CD14-positive monocyte (primary cell): ENCODE results near the gene ZNF224. TPM values are rescaled to one million over a fixed set of nuclear protein-coding genes. Genes with fewer than 3 reads are reported as not detected.
"Not testable (repeated sequence)": the region's sequence is repeated elsewhere in the genome, so short reads cannot be mapped to it uniquely, and the experiment has no call there.

Experiments
- DNase-seq, 3 donors: peaks; one replicate each; pipeline ENCODE4 v3.0.0-alpha.2; 2011 to 2022
- H2AFZ ChIP-seq: 2 replicates; pipeline ENCODE4 v1.6.0; 2012; ENCODE audit warnings: mild to moderate bottlenecking, low read depth, low read length, inconsistent platforms; ENCODE audit not compliant: insufficient read depth, poor library complexity, severe bottlenecking
- H3K27ac ChIP-seq, 2 donors: 1 replicate in 1 of 2; 2 replicates in 1 of 2; pipeline ENCODE4 v1.5.1; 2012 to 2013; ENCODE audit warnings: low read length in 2 of 2, control low read depth in 1 of 2, inconsistent platforms in 1 of 2, low read depth in 1 of 2, mild to moderate bottlenecking in 1 of 2
- H3K27me3 ChIP-seq, 2 donors: one replicate each; pipeline versions ENCODE4 v1.6.0 to v1.6.1; 2011 to 2013; ENCODE audit warnings: low read length in 2 of 2; ENCODE audit not compliant: control insufficient read depth in 2 of 2, insufficient read depth in 2 of 2
- H3K36me3 ChIP-seq, 2 donors: replicated peaks in 1 of 2; 1 replicate in 1 of 2; 2 replicates in 1 of 2; pipeline versions ENCODE4 v1.5.1 to v1.6.1; 2012 to 2013; ENCODE audit warnings: low read length in 2 of 2, control low read depth in 1 of 2, inconsistent platforms in 1 of 2, mild to moderate bottlenecking in 1 of 2; ENCODE audit not compliant: insufficient read depth in 2 of 2, control insufficient read depth in 1 of 2
- H3K4me1 ChIP-seq, 2 donors: 1 replicate in 1 of 2; 2 replicates in 1 of 2; pipeline versions ENCODE4 v1.5.1 to v1.6.1; 2012 to 2013; ENCODE audit warnings: low read length in 2 of 2, control low read depth in 1 of 2, inconsistent platforms in 1 of 2, mild to moderate bottlenecking in 1 of 2, moderate library complexity in 1 of 2; ENCODE audit not compliant: insufficient read depth in 2 of 2, control insufficient read depth in 1 of 2
- H3K4me2 ChIP-seq: replicated peaks from 2 replicates; pipeline ENCODE3; 2012; ENCODE audit warnings: low read length, moderate library complexity, mild to moderate bottlenecking; ENCODE audit not compliant: poor library complexity, severe bottlenecking; ENCODE audit errors: extremely low read depth
- H3K4me3 ChIP-seq, 3 experiments: fragments of 200-600 bp in 1 of 3; sonication (generic) in 1 of 3; replicated peaks in 1 of 3; 1 replicate in 2 of 3; 2 replicates in 1 of 3; pipeline ENCODE4 v1.5.1; 2011 to 2013; ENCODE audit warnings: low read length in 3 of 3, mild to moderate bottlenecking in 3 of 3, control low read depth in 2 of 3, low read depth in 2 of 3, inconsistent platforms in 1 of 3, moderate library complexity in 1 of 3
- H3K79me2 ChIP-seq: 2 replicates; pipeline ENCODE4 v1.6.0; 2012; ENCODE audit warnings: mild to moderate bottlenecking, control low read depth, inconsistent platforms, low read length, moderate library complexity; ENCODE audit not compliant: insufficient read depth
- H3K9ac ChIP-seq: 2 replicates; pipeline ENCODE4 v1.6.0; 2017; ENCODE audit warnings: low read length, mild to moderate bottlenecking; ENCODE audit not compliant: insufficient read depth, poor library complexity, severe bottlenecking
- H3K9me3 ChIP-seq, 2 donors: replicated peaks in 1 of 2; 1 replicate in 1 of 2; 2 replicates in 1 of 2; pipeline versions ENCODE4 v1.5.1 to v1.6.1; 2012 to 2013; ENCODE audit warnings: low read length in 2 of 2, control low read depth in 1 of 2; ENCODE audit not compliant: control insufficient read depth in 1 of 2, insufficient read depth in 1 of 2
- H4K20me1 ChIP-seq: 2 replicates; pipeline ENCODE4 v1.6.0; 2012; ENCODE audit warnings: mild to moderate bottlenecking, low read length, control low read depth, moderate library complexity; ENCODE audit not compliant: insufficient read depth
- H3K27ac Mint-ChIP-seq, 7 donors: one replicate each; pipeline ENCODE4 v1.8.0; 2020; ENCODE audit warnings: mild to moderate bottlenecking in 7 of 7, mixed read lengths in 7 of 7, moderate library complexity in 6 of 7, inconsistent platforms in 2 of 7
- H3K27me3 Mint-ChIP-seq, 3 donors: one replicate each; pipeline ENCODE4 v1.8.0; 2021 to 2022; ENCODE audit warnings: low read depth in 3 of 3, mild to moderate bottlenecking in 3 of 3, mixed read lengths in 3 of 3, moderate library complexity in 3 of 3, inconsistent platforms in 1 of 3
- H3K36me3 Mint-ChIP-seq, 2 donors: one replicate each; pipeline ENCODE4 v1.8.0; 2020; ENCODE audit warnings: mixed read lengths in 2 of 2, inconsistent platforms in 1 of 2, mild to moderate bottlenecking in 1 of 2
- H3K4me1 Mint-ChIP-seq: one replicate; pipeline ENCODE4 v1.8.0; 2020; ENCODE audit warnings: mild to moderate bottlenecking, mixed read lengths
- H3K4me3 Mint-ChIP-seq, 2 donors: one replicate each; pipeline ENCODE4 v1.8.0; 2020; ENCODE audit warnings: mild to moderate bottlenecking in 2 of 2, mixed read lengths in 2 of 2, moderate library complexity in 1 of 2
- H3K9me3 Mint-ChIP-seq, 7 donors: one replicate each; pipeline ENCODE4 v1.8.0; 2020 to 2022; ENCODE audit warnings: mixed read lengths in 7 of 7, mild to moderate bottlenecking in 6 of 7, moderate library complexity in 6 of 7, inconsistent platforms in 2 of 7
- WGBS: methylation state at CpG from one replicate; pipeline ENCODE4 v1.1.5; 2013; ENCODE audit warnings: missing lambda C conversion rate; ENCODE audit not compliant: insufficient coverage; 5-methylcytosine and 5-hydroxymethylcytosine counted together
- intact Hi-C, 2 donors: fragments of 100-400 bp; cut with micrococcal nuclease; formaldehyde crosslinking; loops; one replicate each; pipeline versions ENCODE4 v1.15.0 to v1.15.1; 2023
- polyA plus RNA-seq, 3 donors: library from polyadenylated mRNA; depleted of rRNA in 1 of 3; unstranded in 2 of 3; stranded (reverse) in 1 of 3; fragments of 300-500 nt in 2 of 3; fragments of >200 nt in 1 of 3; fragmentation: Illumina TruSeq in 2 of 3; gene quantifications; 1 replicate in 2 of 3; 2 replicates in 1 of 3; pipeline ENCODE4 v1.2.3, GENCODE V29; 2012 to 2021
- TF ChIP-seq, protein P1 (sequence below): fragments of 200-600 bp; IDR thresholded peaks from one replicate; pipeline ENCODE4 v1.8.0; 2022; ENCODE audit warnings: antibody characterized with exemption, mild to moderate bottlenecking

The ZNF224 gene
- polyA plus RNA-seq, 3 donors = 2.9 to 30.1 (median 3.5) TPM

GRCh38 chr19:44113784-44114390, 19.7 kb downstream of the ZNF224 start:
- Histone ChIP-seq H3K27me3 (no peaks in the 10 kb centered on the region), H3K9ac (peak overlapping the region; percentile 74), H2AFZ (peak overlapping the region; percentile 95), H3K4me1 (peaks cover 17 to 27% of the 10 kb centered on the region in 2 donors), H4K20me1 (no peaks in the 10 kb centered on the region), H3K36me3 (peaks cover 17 to 30% of the 10 kb centered on the region in 2 donors), H3K79me2 (peaks cover 7% of the 10 kb centered on the region), H3K9me3 (peaks cover 19 to 33% of the 10 kb centered on the region in 2 donors), H3K4me2 (peak overlapping the region; percentile 96), H3K4me3 (peak overlapping the region; percentile 92 to 94 (median 94)), H3K27ac (peak overlapping the region; percentile 47 to 76)
- H3K4me3 Mint-ChIP-seq = peak overlapping the region; percentile 98 to 100
- peak overlapping the region in 6 of 7 donors; percentile 87 to 95 (median 92) for H3K27ac Mint-ChIP-seq
- peaks cover 28% of the 10 kb centered on the region in 2 donors for H3K36me3 Mint-ChIP-seq
- TF ChIP-seq, protein P1, sequence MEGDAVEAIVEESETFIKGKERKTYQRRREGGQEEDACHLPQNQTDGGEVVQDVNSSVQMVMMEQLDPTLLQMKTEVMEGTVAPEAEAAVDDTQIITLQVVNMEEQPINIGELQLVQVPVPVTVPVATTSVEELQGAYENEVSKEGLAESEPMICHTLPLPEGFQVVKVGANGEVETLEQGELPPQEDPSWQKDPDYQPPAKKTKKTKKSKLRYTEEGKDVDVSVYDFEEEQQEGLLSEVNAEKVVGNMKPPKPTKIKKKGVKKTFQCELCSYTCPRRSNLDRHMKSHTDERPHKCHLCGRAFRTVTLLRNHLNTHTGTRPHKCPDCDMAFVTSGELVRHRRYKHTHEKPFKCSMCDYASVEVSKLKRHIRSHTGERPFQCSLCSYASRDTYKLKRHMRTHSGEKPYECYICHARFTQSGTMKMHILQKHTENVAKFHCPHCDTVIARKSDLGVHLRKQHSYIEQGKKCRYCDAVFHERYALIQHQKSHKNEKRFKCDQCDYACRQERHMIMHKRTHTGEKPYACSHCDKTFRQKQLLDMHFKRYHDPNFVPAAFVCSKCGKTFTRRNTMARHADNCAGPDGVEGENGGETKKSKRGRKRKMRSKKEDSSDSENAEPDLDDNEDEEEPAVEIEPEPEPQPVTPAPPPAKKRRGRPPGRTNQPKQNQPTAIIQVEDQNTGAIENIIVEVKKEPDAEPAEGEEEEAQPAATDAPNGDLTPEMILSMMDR = no peak
- H3K9me3 Mint-ChIP-seq = peaks cover 23 to 41% (median 33%) of the 10 kb centered on the region in 7 donors
- whole genome bisulfite sequencing = 5% methylated on average over 11 of the region's 18 CpGs
- H3K4me1 Mint-ChIP-seq = peaks cover 23% of the 10 kb centered on the region
- peaks cover 0 to 2% (median 0%) of the 10 kb centered on the region in 3 donors for H3K27me3 Mint-ChIP-seq
- intact Hi-C loops = loop anchor here (1.0 to 10.0 kb wide), 7 partner anchors 9 to 179 kb away; partner anchors contain the start of genes ZNF224 (in 2 of the 2), ZNF230 (in 1 of the 2), ZNF234 (in 1 of the 2) and ZNF45 (in 1 of the 2)
- peak in 2 of 3 donors; percentile 3 to 6 for DNase-seq

- H4K20me1 ChIP-seq, H3K4me3 Mint-ChIP-seq, H3K27me3 Mint-ChIP-seq, intact Hi-C loops, DNase-seq, H3K9ac ChIP-seq, H3K4me3 ChIP-seq, H2AFZ ChIP-seq, H3K4me2 ChIP-seq, H3K27me3 ChIP-seq, H3K27ac Mint-ChIP-seq, H3K79me2 ChIP-seq, H3K4me1 ChIP-seq, H3K27ac ChIP-seq, H3K4me1 Mint-ChIP-seq: not testable (repeated sequence)
- no CpG with 5 or more reads among the region's 4 CpGs for WGBS
- Histone ChIP-seq H3K9me3 (peaks cover 10 to 43% of the 10 kb centered on the region in 2 donors), H3K36me3 (peaks cover 53 to 95% of the 10 kb centered on the region in 2 donors)
- peaks cover 34 to 69% (median 63%) of the 10 kb centered on the region in 7 donors for H3K9me3 Mint-ChIP-seq
- H3K36me3 Mint-ChIP-seq = peaks cover 88 to 94% of the 10 kb centered on the region in 2 donors
Measured at GRCh38 chr19:44121162-44121561, 27.0 kb downstream of the ZNF224 start.
